Spinal cord (tissue), 10 donors: ENCODE data around the gene SCUBE3. TPM values are rescaled to one million over a fixed set of nuclear protein-coding genes. Genes with fewer than 3 reads are reported as not detected.

ENCODE experiments used
- DNase-seq, 6 donors: peaks; one replicate each; pipeline versions ENCODE4 v3.0.0 to v3.0.0-alpha.2; 2013 to 2015; ENCODE audit warnings: low spot score in 6 of 6, low read depth in 4 of 6
- H3K27ac ChIP-seq: one replicate; pipeline ENCODE4 v1.5.1; 2013; ENCODE audit warnings: low read depth, low read length, control low read depth
- H3K27me3 ChIP-seq: one replicate; pipeline ENCODE4 v1.6.1; 2013; ENCODE audit warnings: low read length; ENCODE audit not compliant: control insufficient read depth, insufficient read depth
- H3K36me3 ChIP-seq: one replicate; pipeline ENCODE4 v1.6.1; 2013; ENCODE audit warnings: low read length; ENCODE audit not compliant: control insufficient read depth, insufficient read depth
- H3K4me1 ChIP-seq: one replicate; pipeline ENCODE4 v1.6.1; 2013; ENCODE audit warnings: low read length; ENCODE audit not compliant: control insufficient read depth, insufficient read depth
- H3K4me3 ChIP-seq: one replicate; pipeline ENCODE4 v1.5.1; 2013; ENCODE audit warnings: low read depth, low read length, control low read depth
- H3K9me3 ChIP-seq: one replicate; pipeline ENCODE4 v1.6.1; 2013; ENCODE audit warnings: low read length; ENCODE audit not compliant: control insufficient read depth, insufficient read depth
- WGBS: methylation state at CpG from one replicate; pipeline ENCODE4 v1.1.5; 2013; ENCODE audit warnings: missing lambda C conversion rate; ENCODE audit not compliant: insufficient coverage; 5-methylcytosine and 5-hydroxymethylcytosine counted together
- polyA plus RNA-seq, 2 donors: library from polyadenylated mRNA; unstranded; fragments of 120-200 nt; gene quantifications; one replicate each; pipeline ENCODE4 v1.2.1, GENCODE V29; 2013; ENCODE audit not compliant: insufficient read length in 2 of 2
- total RNA-seq, 2 donors: library from RNA; depleted of rRNA in 1 of 2; stranded (reverse); fragments of 120-200 nt in 1 of 2; fragments of >200 nt in 1 of 2; gene quantifications; one replicate each; pipeline versions ENCODE4 v1.2.3 to v1.2.4, GENCODE V29; 2013 to 2014
- donor health status: healthy.

The SCUBE3 gene
- total and polyA plus RNA-seq, 4 donors: 4.4 to 11.5 (median 7.9) TPM

GRCh38 chr6:35186571-35186970 lies 27.2 kb upstream of the SCUBE3 start:
- no peaks in the 10 kb centered on the region for H3K9me3 ChIP-seq

GRCh38 chr6:35188886-35189285 lies 24.9 kb upstream of the SCUBE3 start:
- H3K9me3 ChIP-seq: no peaks in the 10 kb centered on the region
- H3K27ac ChIP-seq: no peak overlapping the region
- no peak for DNase-seq
- no peak overlapping the region for H3K4me3 ChIP-seq
- H3K27me3 ChIP-seq: no peaks in the 10 kb centered on the region
- H3K36me3 ChIP-seq: no peaks in the 10 kb centered on the region
- H3K4me1 ChIP-seq: no peaks in the 10 kb centered on the region
- WGBS: 91% methylated on average over 1 of the region's 3 CpGs

More at GRCh38 chr6:35186571-35186970, 27.2 kb upstream of the SCUBE3 start:
- no peak for DNase-seq
- Histone ChIP-seq H3K27me3 (peaks cover 6% of the 10 kb centered on the region), H3K4me3 (no peak overlapping the region), H3K27ac (no peak overlapping the region), H3K4me1 (peaks cover 8% of the 10 kb centered on the region), H3K36me3 (no peaks in the 10 kb centered on the region)
- WGBS: 89% methylated on average over 1 of the region's 2 CpGs

DNA sequence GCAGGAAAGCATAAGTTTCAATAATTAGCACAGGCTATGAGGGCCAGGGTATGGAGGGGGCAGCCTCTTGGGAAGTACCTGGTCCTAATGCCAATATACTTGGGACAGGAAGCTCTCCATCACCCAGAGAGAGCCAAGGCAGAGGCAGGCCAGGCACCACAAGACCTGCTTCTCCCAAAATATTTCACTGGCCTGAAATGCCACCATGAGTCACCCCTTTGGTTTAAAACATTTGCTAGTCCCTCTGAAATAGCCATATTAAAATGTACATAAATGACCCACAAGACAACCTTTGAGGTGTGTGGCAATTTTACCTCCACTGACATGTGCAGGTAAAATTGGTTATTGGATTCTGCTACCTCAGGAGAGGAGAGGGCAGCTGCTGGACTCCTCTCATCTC lies 23.4 kb upstream of the SCUBE3 start:
- H3K4me3 ChIP-seq: no peak overlapping the region
- no peaks in the 10 kb centered on the region for H3K27me3 ChIP-seq
- no peak overlapping the region for H3K27ac ChIP-seq
- no peaks in the 10 kb centered on the region for H3K36me3 ChIP-seq
- no peak for DNase-seq
- no peaks in the 10 kb centered on the region for H3K4me1 ChIP-seq
- no peaks in the 10 kb centered on the region for H3K9me3 ChIP-seq

GRCh38 chr6:35191889-35192288 lies 21.9 kb upstream of the SCUBE3 start:
- Histone ChIP-seq H3K27ac (no peak overlapping the region), H3K27me3 (no peaks in the 10 kb centered on the region), H3K4me3 (no peak overlapping the region), H3K9me3 (no peaks in the 10 kb centered on the region), H3K4me1 (no peaks in the 10 kb centered on the region), H3K36me3 (no peaks in the 10 kb centered on the region)
- 92% methylated on average over 6 of the region's 11 CpGs for WGBS
- no peak for DNase-seq

GRCh38 chr6:35192301-35192860 lies 21.4 kb upstream of the SCUBE3 start:
- no peaks in the 10 kb centered on the region for H3K4me1 ChIP-seq
- no peak overlapping the region for H3K27ac ChIP-seq
- H3K9me3 ChIP-seq: no peaks in the 10 kb centered on the region
- H3K36me3 ChIP-seq: no peaks in the 10 kb centered on the region
- no peaks in the 10 kb centered on the region for H3K27me3 ChIP-seq
- no peak overlapping the region for H3K4me3 ChIP-seq
- WGBS: 60% methylated on average over 3 of the region's 9 CpGs
- DNase-seq: no peak

GRCh38 chr6:35194390-35194789 lies 19.4 kb upstream of the SCUBE3 start:
- 100% methylated on average over 2 of the region's 5 CpGs for WGBS
- Histone ChIP-seq H3K27me3 (no peaks in the 10 kb centered on the region), H3K4me1 (no peaks in the 10 kb centered on the region), H3K4me3 (no peak overlapping the region), H3K36me3 (no peaks in the 10 kb centered on the region), H3K27ac (no peak overlapping the region), H3K9me3 (peaks cover 4% of the 10 kb centered on the region)
- no peak for DNase-seq

- 100% methylated on average over 2 of the region's 3 CpGs for WGBS
- Histone ChIP-seq H3K27me3 (no peaks in the 10 kb centered on the region), H3K9me3 (peaks cover 4% of the 10 kb centered on the region)
Measured at GRCh38 chr6:35195120-35195780, 18.5 kb upstream of the SCUBE3 start.

DNA sequence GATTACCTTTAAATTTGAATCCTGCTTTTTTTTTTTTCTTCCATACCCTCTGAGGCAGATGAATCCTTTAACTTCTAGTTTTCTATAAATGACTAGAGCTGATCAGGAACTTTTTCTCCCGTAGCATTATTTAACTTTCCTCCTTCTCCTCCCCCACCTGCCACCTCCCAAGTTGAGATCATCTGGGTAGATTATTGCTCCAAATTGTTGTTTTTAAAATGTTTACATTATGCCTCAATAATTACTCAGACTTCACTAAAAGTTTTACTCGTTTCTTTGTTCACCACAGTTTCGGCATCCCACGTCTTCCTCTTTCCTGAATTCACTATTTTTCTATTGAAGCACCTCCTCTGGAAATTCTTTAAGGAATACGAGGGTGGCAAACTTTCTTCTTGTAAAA lies 16.6 kb upstream of the SCUBE3 start:
- Histone ChIP-seq H3K27me3 (no peaks in the 10 kb centered on the region), H3K27ac (no peak overlapping the region)
- 88% methylated on average over 3 of the region's 5 CpGs for WGBS

More at GRCh38 chr6:35195120-35195780, 18.5 kb upstream of the SCUBE3 start:
- Histone ChIP-seq H3K27ac (no peak overlapping the region), H3K4me1 (no peaks in the 10 kb centered on the region), H3K36me3 (no peaks in the 10 kb centered on the region), H3K4me3 (no peak overlapping the region)
- DNase-seq: no peak

GRCh38 chr6:35199866-35200265 lies 13.9 kb upstream of the SCUBE3 start:
- H3K9me3 ChIP-seq: peaks cover 4% of the 10 kb centered on the region
- no peak overlapping the region for H3K27ac ChIP-seq
- no peaks in the 10 kb centered on the region for H3K36me3 ChIP-seq
- WGBS: 88% methylated on average over 2 of the region's 2 CpGs
- no peak for DNase-seq
- H3K4me1 ChIP-seq: peaks cover 20% of the 10 kb centered on the region
- no peaks in the 10 kb centered on the region for H3K27me3 ChIP-seq
- no peak overlapping the region for H3K4me3 ChIP-seq

More for the DNA sequence above, 16.6 kb upstream of the SCUBE3 start:
- Histone ChIP-seq H3K4me1 (peaks cover 5% of the 10 kb centered on the region), H3K36me3 (no peaks in the 10 kb centered on the region), H3K4me3 (no peak overlapping the region), H3K9me3 (peaks cover 4% of the 10 kb centered on the region)
- no peak for DNase-seq

DNA sequence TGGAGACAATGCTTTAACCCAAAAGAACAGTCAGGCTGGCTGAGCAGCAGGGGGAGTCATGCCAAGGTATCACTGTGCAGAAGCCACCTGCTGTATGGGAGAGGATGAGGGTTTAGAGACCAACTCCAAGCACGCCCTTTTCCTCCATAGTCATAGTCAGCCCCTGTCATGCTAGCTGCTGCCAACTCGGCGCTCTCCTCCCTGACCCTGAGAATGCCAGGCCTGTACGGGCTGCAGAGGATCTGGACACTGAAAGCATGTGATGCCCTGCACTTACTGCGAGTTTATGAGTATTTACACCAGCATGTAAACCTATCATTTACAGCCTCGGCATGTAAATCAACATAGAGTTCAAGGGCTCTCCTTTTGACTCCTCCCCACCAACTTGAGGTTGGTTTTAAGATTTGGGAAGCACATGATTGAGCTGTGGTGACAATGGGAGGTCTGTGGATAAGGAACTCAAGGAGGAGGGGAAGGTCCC lies 11.7 kb upstream of the SCUBE3 start:
- Histone ChIP-seq H3K9me3 (peaks cover 4% of the 10 kb centered on the region), H3K4me3 (no peak overlapping the region), H3K36me3 (no peaks in the 10 kb centered on the region), H3K27me3 (no peaks in the 10 kb centered on the region), H3K4me1 (peaks cover 20% of the 10 kb centered on the region), H3K27ac (no peak overlapping the region)
- no peak for DNase-seq
- WGBS: 83% methylated on average over 5 of the region's 6 CpGs
